Fibroblast of skin of right quadriceps (primary cell): Measurements from ENCODE around the gene IGFL3.
"Not testable (repeated sequence)": the region's sequence is repeated elsewhere in the genome, so short reads cannot be mapped to it uniquely, and the experiment has no call there.

Source experiments
- DNase-seq: peaks from one replicate; pipeline ENCODE4 v3.0.0-alpha.2; 2013

The IGFL3 gene

GRCh38 chr19:46124638-46125115 lies at the start of gene IGFL3:
IGFL3 (minus strand) TSS chr19:46124688; CDS start chr19:46124649, 39 bp downstream.
- DNase-seq: peak; percentile 19

- no peak for DNase-seq
Measured at GRCh38 chr19:46173886-46174480, 49.5 kb upstream of the IGFL3 start.

GRCh38 chr19:46162731-46163130 lies 38.2 kb upstream of the IGFL3 start:
- no peak for DNase-seq

- not testable (repeated sequence) for DNase-seq
Measured at GRCh38 chr19:46161642-46162257, 37.3 kb upstream of the IGFL3 start.

- DNase-seq: no peak
Measured at GRCh38 chr19:46160233-46160775, 35.8 kb upstream of the IGFL3 start.

GRCh38 chr19:46159418-46160232 lies 35.1 kb upstream of the IGFL3 start:
- DNase-seq: no peak

- DNase-seq: no peak
Measured at GRCh38 chr19:46155237-46155636, 30.7 kb upstream of the IGFL3 start.

- DNase-seq: no peak
Measured at GRCh38 chr19:46150606-46151005, 26.1 kb upstream of the IGFL3 start.

- DNase-seq: no peak
Measured at GRCh38 chr19:46147791-46148288, 23.4 kb upstream of the IGFL3 start, which contains the start of gene IGFL2. IGFL2 (plus strand) TSS chr19:46148238; CDS start chr19:46148279, 41 bp downstream.

GRCh38 chr19:46147166-46147740 lies 22.8 kb upstream of the IGFL3 start:
- DNase-seq: no peak

- no peak for DNase-seq
Measured at GRCh38 chr19:46144756-46145155, 20.3 kb upstream of the IGFL3 start.

GRCh38 chr19:46142294-46142693 lies 17.8 kb upstream of the IGFL3 start:
- no peak for DNase-seq

- DNase-seq: no peak
Measured at GRCh38 chr19:46141421-46141820, 16.9 kb upstream of the IGFL3 start.

- no peak for DNase-seq
Measured at GRCh38 chr19:46137915-46138473, 13.5 kb upstream of the IGFL3 start.

GRCh38 chr19:46134527-46134926 lies 10.0 kb upstream of the IGFL3 start:
- DNase-seq: no peak

- DNase-seq: peak; percentile 35
Measured at GRCh38 chr19:46133777-46134241, 9.3 kb upstream of the IGFL3 start.

- DNase-seq: peak; percentile 98
Measured at GRCh38 chr19:46133101-46133627, 8.7 kb upstream of the IGFL3 start.

GRCh38 chr19:46132508-46133100 lies 8.1 kb upstream of the IGFL3 start:
- no peak for DNase-seq

- no peak for DNase-seq
Measured at GRCh38 chr19:46131485-46132143, 7.1 kb upstream of the IGFL3 start.

GRCh38 chr19:46126086-46126580 lies 1.6 kb upstream of the IGFL3 start:
- no peak for DNase-seq

- no peak for DNase-seq
Measured at GRCh38 chr19:46125447-46125846, 959 bp upstream of the IGFL3 start.
